ENCODE measurements around the gene HEXIM2.

HEXIM2 gene

GRCh38 chr17:45144199-45145034 is 17.3 kb upstream of the HEXIM2 start:
- peak; percentile 50 for DNase-seq
- Mint-ChIP-seq H3K36me3 (peaks cover 15% of the 10 kb centered on the region), H3K4me3 (peak overlapping the region; percentile 44), H3K27ac (peak overlapping the region; percentile 45), H3K9me3 (no peaks in the 10 kb centered on the region), H3K27me3 (peaks cover 14% of the 10 kb centered on the region), H3K4me1 (peaks cover 51% of the 10 kb centered on the region)
- CTCF ChIA-PET = interaction anchor here (2.5 kb wide), 1 partner anchor 9 kb away, joined by 16 read pairs; the partner anchor contains the start of gene ACBD4

GRCh38 chr17:45145035-45145389 is 16.7 kb upstream of the HEXIM2 start:
- peaks cover 20% of the 10 kb centered on the region for H3K36me3 Mint-ChIP-seq
- H3K9me3 Mint-ChIP-seq = no peaks in the 10 kb centered on the region
- CTCF ChIA-PET = interaction anchor here (2.5 kb wide), 1 partner anchor 10 kb away, joined by 16 read pairs; the partner anchor contains the start of gene ACBD4
- peak overlapping the region; percentile 41 for H3K4me3 Mint-ChIP-seq
- H3K27me3 Mint-ChIP-seq = peaks cover 17% of the 10 kb centered on the region
- DNase-seq = no peak
- peaks cover 57% of the 10 kb centered on the region for H3K4me1 Mint-ChIP-seq
- peak overlapping the region; percentile 45 for H3K27ac Mint-ChIP-seq

- H3K36me3 Mint-ChIP-seq = peaks cover 24% of the 10 kb centered on the region
- no peak for DNase-seq
- peaks cover 17% of the 10 kb centered on the region for H3K27me3 Mint-ChIP-seq
- H3K27ac Mint-ChIP-seq = peak overlapping the region; percentile 100
- H3K4me3 Mint-ChIP-seq = peak overlapping the region; percentile 99
- CTCF ChIA-PET = interaction anchor here (1.0 kb wide), 1 partner anchor 11 kb away, joined by 5 read pairs; the partner anchor contains the start of gene ACBD4
- H3K9me3 Mint-ChIP-seq = no peaks in the 10 kb centered on the region
- peaks cover 61% of the 10 kb centered on the region for H3K4me1 Mint-ChIP-seq
Observed at GRCh38 chr17:45146166-45146565, 15.5 kb upstream of the HEXIM2 start.

GRCh38 chr17:45146592-45146889 is 15.1 kb upstream of the HEXIM2 start:
- H3K36me3 Mint-ChIP-seq = peaks cover 24% of the 10 kb centered on the region

GRCh38 chr17:45146890-45147580 is 14.6 kb upstream of the HEXIM2 start:
- DNase-seq = peak; percentile 85
- H3K9me3 Mint-ChIP-seq = no peaks in the 10 kb centered on the region
- H3K36me3 Mint-ChIP-seq = peaks cover 24% of the 10 kb centered on the region
- peak overlapping the region; percentile 99 for H3K4me3 Mint-ChIP-seq
- peaks cover 60% of the 10 kb centered on the region for H3K4me1 Mint-ChIP-seq
- peaks cover 17% of the 10 kb centered on the region for H3K27me3 Mint-ChIP-seq
- CTCF ChIA-PET = interaction anchor here (1.0 to 9.6 kb wide), 3 partner anchors 10 to 13 kb away, joined by 5 to 172 read pairs (median 63); partner anchors contain the start of genes ACBD4 and HEXIM2
- H3K27ac Mint-ChIP-seq = peak overlapping the region; percentile 100

More at GRCh38 chr17:45146592-45146889, 15.1 kb upstream of the HEXIM2 start:
- Mint-ChIP-seq H3K27me3 (peaks cover 17% of the 10 kb centered on the region), H3K4me1 (peaks cover 61% of the 10 kb centered on the region), H3K27ac (peak overlapping the region; percentile 100), H3K9me3 (no peaks in the 10 kb centered on the region), H3K4me3 (peak overlapping the region; percentile 99)
- DNase-seq = no peak
- CTCF ChIA-PET = interaction anchor here (1.0 kb wide), 1 partner anchor 11 kb away, joined by 5 read pairs; the partner anchor contains the start of gene ACBD4

GRCh38 chr17:45147581-45148182 is 14.0 kb upstream of the HEXIM2 start:
- Mint-ChIP-seq H3K36me3 (peaks cover 24% of the 10 kb centered on the region), H3K27me3 (peaks cover 17% of the 10 kb centered on the region), H3K27ac (peak overlapping the region; percentile 100), H3K4me3 (peak overlapping the region; percentile 99), H3K4me1 (peaks cover 61% of the 10 kb centered on the region), H3K9me3 (no peaks in the 10 kb centered on the region)
- peak; percentile 84 for DNase-seq
- CTCF ChIA-PET = interaction anchor here (1.8 to 9.6 kb wide), 5 partner anchors 11 to 54 kb away, joined by 4 to 172 read pairs (median 63); partner anchors contain the start of genes ACBD4 and HEXIM2

- Mint-ChIP-seq H3K4me1 (peaks cover 56% of the 10 kb centered on the region), H3K4me3 (peak within 1 kb of the TSS; percentile 99), H3K36me3 (peaks cover 22% of the 10 kb centered on the region), H3K27me3 (peaks cover 17% of the 10 kb centered on the region), H3K9me3 (no peaks in the 10 kb centered on the region), H3K27ac (peak within 1 kb of the TSS; percentile 100)
- CTCF ChIA-PET = interaction anchor here (1.0 to 9.6 kb wide), 10 partner anchors 12 to 236 kb away, joined by 3 to 172 read pairs (median 13); partner anchors contain the start of genes ACBD4 and HEXIM2
- peak; percentile 99 for DNase-seq
Observed at GRCh38 chr17:45148183-45149036, 13.3 kb upstream of the HEXIM2 start, which contains the start of gene HEXIM1. HEXIM1 (plus strand) TSS chr17:45148475; CDS start chr17:45149191, 716 bp downstream.

- H3K27ac Mint-ChIP-seq = peak overlapping the region; percentile 100
- CTCF ChIA-PET = interaction anchor here (0.6 to 9.6 kb wide), 16 partner anchors 11 to 236 kb away, joined by 3 to 172 read pairs (median 4); partner anchors contain the start of genes ACBD4 and HEXIM2
- H3K36me3 Mint-ChIP-seq = peaks cover 22% of the 10 kb centered on the region
- peaks cover 48% of the 10 kb centered on the region for H3K4me1 Mint-ChIP-seq
- peaks cover 17% of the 10 kb centered on the region for H3K27me3 Mint-ChIP-seq
- H3K4me3 Mint-ChIP-seq = peak overlapping the region; percentile 99
- no peaks in the 10 kb centered on the region for H3K9me3 Mint-ChIP-seq
- DNase-seq = peak; percentile 84
Observed at GRCh38 chr17:45149037-45149668, 12.5 kb upstream of the HEXIM2 start.

- DNase-seq = peak; percentile 57
- Mint-ChIP-seq H3K27ac (peak overlapping the region; percentile 100), H3K9me3 (no peaks in the 10 kb centered on the region), H3K27me3 (peaks cover 17% of the 10 kb centered on the region), H3K4me3 (peak overlapping the region; percentile 99), H3K4me1 (peaks cover 46% of the 10 kb centered on the region), H3K36me3 (peaks cover 22% of the 10 kb centered on the region)
- CTCF ChIA-PET = interaction anchor here (0.6 to 9.6 kb wide), 18 partner anchors 9 to 235 kb away, joined by 3 to 172 read pairs (median 4); partner anchors contain the start of genes ACBD4 and HEXIM2
Observed at GRCh38 chr17:45149669-45150664, 11.7 kb upstream of the HEXIM2 start.

GRCh38 chr17:45150911-45151809 is 10.5 kb upstream of the HEXIM2 start:
- peak overlapping the region; percentile 82 for H3K27ac Mint-ChIP-seq
- no peak for DNase-seq
- H3K36me3 Mint-ChIP-seq = peaks cover 24% of the 10 kb centered on the region
- peak overlapping the region; percentile 69 for H3K4me3 Mint-ChIP-seq
- peaks cover 39% of the 10 kb centered on the region for H3K4me1 Mint-ChIP-seq
- H3K9me3 Mint-ChIP-seq = no peaks in the 10 kb centered on the region
- CTCF ChIA-PET = interaction anchor here (1.0 to 9.6 kb wide), 18 partner anchors 9 to 211 kb away, joined by 3 to 172 read pairs (median 4); partner anchors contain the start of genes ACBD4 and HEXIM2
- H3K27me3 Mint-ChIP-seq = peaks cover 17% of the 10 kb centered on the region

- H3K4me3 Mint-ChIP-seq = no peak overlapping the region
- no peak overlapping the region for H3K27ac Mint-ChIP-seq
- peaks cover 37% of the 10 kb centered on the region for H3K36me3 Mint-ChIP-seq
- H3K4me1 Mint-ChIP-seq = peaks cover 45% of the 10 kb centered on the region
- CTCF ChIA-PET = interaction anchor here (0.6 to 9.6 kb wide), 4 partner anchors 18 to 102 kb away, joined by 3 to 172 read pairs (median 4); partner anchors contain the start of gene ACBD4
- H3K27me3 Mint-ChIP-seq = no peaks in the 10 kb centered on the region
- DNase-seq = no peak
- H3K9me3 Mint-ChIP-seq = no peaks in the 10 kb centered on the region
Observed at GRCh38 chr17:45155029-45155428, 6.6 kb upstream of the HEXIM2 start.

All from activated naive CD4-positive, alpha-beta T cell treated with anti-CD3 and anti-CD28 coated beads, Interleukin-2, amount 10 ng/mL, durations not matched to agents 7 days and 5 days (primary cell).